HPDE6-E6E7 (cell line): Measurements from ENCODE around the gene RGS3.

Source experiments
- DNase-seq: peaks from one replicate; pipeline ENCODE4 v3.0.0; 2011; ENCODE audit warnings: missing footprints; ENCODE audit errors: extremely low spot score

Gene RGS3

DNA sequence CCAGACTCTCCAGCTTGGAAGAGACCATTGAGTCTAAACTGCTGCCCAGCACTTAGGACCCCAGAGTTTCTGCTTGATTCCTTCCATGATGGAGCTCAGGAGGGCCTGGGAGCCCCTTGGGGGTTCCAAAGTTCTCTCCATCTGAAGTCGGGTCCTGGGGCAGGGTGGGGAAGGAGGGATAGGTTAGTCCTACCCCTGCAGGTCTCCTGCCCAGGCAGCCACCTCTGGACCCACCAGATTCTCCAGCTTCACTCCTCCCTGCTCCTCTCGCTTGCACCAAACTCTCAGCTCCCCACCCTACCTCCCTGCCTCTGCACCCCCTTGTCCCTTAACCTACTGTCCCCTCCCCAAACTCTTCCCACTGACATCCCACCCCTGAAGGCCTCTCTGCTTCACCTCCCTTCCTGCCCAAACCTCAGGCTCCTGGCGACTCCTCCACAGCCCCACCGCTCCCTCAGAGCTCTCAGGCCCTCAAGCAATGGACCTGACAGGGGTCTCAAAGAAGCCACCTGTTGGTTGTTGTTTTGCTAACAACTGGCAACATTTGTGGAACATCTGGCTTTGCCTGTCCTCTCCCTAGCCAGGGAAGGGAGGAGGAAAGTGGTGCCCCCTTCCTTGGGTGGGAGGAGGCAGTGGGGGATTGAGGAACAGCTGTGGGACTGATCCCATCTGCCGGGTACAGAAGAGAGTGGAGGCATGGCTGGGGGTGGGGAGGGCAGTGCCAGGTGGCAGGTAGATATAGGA is 137.5 kb downstream of the RGS3 start:
- DNase-seq = no peak

- no peak for DNase-seq
Observed at GRCh38 chr9:113601656-113602055, 138.1 kb downstream of the RGS3 start.

GRCh38 chr9:113602126-113603047 is 138.9 kb downstream of the RGS3 start:
- peak; percentile 91 for DNase-seq

- DNase-seq = no peak
Observed at GRCh38 chr9:113603048-113603375, 139.5 kb downstream of the RGS3 start.

GRCh38 chr9:113603773-113604172 is 140.2 kb downstream of the RGS3 start:
- no peak for DNase-seq

- no peak for DNase-seq
Observed at GRCh38 chr9:113604393-113604792, 140.9 kb downstream of the RGS3 start.

DNA sequence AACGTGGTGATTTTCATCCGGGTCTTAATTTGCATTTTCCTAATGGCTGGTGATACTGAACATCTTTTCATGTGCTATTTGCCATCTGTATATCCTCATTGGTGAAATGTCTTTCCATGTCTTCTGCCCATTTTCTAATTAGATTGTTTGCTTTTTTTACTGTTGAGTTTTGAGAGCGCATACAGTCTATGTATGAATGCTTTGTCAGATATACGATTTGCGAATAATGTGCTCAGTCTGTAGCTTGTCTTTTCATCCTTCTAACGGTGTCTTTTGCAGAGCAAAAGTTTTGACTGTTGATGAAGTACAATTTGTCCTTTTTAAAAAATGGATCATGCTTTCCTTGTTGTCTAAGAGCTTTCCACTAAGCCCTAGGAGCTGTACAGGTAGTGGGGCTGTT is 143.0 kb downstream of the RGS3 start:
- no peak for DNase-seq

- DNase-seq = no peak
Observed at GRCh38 chr9:113608082-113608685, 144.7 kb downstream of the RGS3 start.

GRCh38 chr9:113609562-113610318 is 146.2 kb downstream of the RGS3 start:
- DNase-seq = no peak

GRCh38 chr9:113611461-113612215 is 148.1 kb downstream of the RGS3 start:
- no peak for DNase-seq

GRCh38 chr9:113612216-113612747 is 148.8 kb downstream of the RGS3 start:
- no peak for DNase-seq

DNA sequence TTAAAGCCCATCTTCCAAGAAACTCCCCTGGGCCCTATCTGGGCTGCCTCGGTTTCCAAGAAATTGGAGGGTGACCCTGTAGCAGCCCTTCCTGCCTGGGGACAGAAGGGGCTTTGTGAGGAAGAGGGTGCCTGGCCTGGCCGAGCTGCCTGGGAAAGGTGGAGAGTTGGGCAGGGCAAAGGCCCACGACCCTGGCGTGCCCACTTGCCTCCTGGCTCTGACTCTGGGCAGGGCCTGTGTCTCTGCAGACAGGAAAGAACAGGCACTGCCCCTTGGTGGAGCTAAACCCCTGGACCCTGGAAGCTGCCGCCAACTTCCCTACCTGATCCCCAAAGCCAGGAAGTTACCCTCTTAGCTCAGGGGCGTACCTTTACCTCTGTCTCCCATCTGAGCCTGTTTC is 149.3 kb downstream of the RGS3 start:
- no peak for DNase-seq

GRCh38 chr9:113613815-113614413 is 150.4 kb downstream of the RGS3 start:
- DNase-seq = no peak

- no peak for DNase-seq
Observed at GRCh38 chr9:113614843-113615648, 151.5 kb downstream of the RGS3 start.

- no peak for DNase-seq
Observed at GRCh38 chr9:113616116-113616515, 152.6 kb downstream of the RGS3 start.

- no peak for DNase-seq
Observed at GRCh38 chr9:113616621-113617496, 153.3 kb downstream of the RGS3 start.

GRCh38 chr9:113617550-113617949 is 154.0 kb downstream of the RGS3 start:
- no peak for DNase-seq

GRCh38 chr9:113618836-113619490 is 155.4 kb downstream of the RGS3 start:
- DNase-seq = no peak
